GM12865 (cell line): ENCODE results near the gene UGP2.
A peak's percentile ranks its signal among the peaks of the same experiment; 100 is the strongest.

ENCODE experiments used
- DNase-seq: peaks from one replicate; pipeline ENCODE4 v3.0.0; 2010; ENCODE audit warnings: low read depth
- H3K4me3 ChIP-seq: 2 replicates; pipeline ENCODE4 v1.5.1; 2011; ENCODE audit warnings: mild to moderate bottlenecking, low read depth, low read length, control low read depth
- TF ChIP-seq, protein P1 (sequence below): IDR thresholded peaks from 2 replicates; pipeline ENCODE4 v1.5.1; 2011; ENCODE audit warnings: low read length, control low read depth, low read depth, inconsistent platforms; ENCODE audit not compliant: insufficient read depth; ENCODE audit errors: missing control alignments

The UGP2 gene

DNA sequence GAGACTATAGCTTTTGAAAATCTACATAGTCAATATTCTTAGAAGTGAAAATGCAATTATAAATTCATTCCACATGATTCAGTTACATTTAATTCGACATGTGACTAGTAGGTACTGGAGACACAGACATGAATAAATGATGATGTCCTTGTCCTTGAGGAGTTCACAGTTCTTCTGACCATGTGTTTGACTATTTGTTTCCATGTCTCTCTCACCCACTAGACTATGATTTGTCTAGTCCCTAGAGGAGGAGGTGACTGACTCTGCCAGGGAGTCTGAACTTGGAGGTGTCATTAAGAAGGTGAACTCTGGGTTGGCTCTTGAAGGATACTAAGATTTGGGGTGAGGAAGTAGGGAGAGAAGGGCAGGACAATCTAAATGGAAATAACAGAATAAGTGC, 20.7 kb upstream of the UGP2 start:
- DNase-seq, result no peak
- TF ChIP-seq, protein P1, sequence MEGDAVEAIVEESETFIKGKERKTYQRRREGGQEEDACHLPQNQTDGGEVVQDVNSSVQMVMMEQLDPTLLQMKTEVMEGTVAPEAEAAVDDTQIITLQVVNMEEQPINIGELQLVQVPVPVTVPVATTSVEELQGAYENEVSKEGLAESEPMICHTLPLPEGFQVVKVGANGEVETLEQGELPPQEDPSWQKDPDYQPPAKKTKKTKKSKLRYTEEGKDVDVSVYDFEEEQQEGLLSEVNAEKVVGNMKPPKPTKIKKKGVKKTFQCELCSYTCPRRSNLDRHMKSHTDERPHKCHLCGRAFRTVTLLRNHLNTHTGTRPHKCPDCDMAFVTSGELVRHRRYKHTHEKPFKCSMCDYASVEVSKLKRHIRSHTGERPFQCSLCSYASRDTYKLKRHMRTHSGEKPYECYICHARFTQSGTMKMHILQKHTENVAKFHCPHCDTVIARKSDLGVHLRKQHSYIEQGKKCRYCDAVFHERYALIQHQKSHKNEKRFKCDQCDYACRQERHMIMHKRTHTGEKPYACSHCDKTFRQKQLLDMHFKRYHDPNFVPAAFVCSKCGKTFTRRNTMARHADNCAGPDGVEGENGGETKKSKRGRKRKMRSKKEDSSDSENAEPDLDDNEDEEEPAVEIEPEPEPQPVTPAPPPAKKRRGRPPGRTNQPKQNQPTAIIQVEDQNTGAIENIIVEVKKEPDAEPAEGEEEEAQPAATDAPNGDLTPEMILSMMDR, result no peak
- H3K4me3 ChIP-seq, result no peak overlapping the region

DNA sequence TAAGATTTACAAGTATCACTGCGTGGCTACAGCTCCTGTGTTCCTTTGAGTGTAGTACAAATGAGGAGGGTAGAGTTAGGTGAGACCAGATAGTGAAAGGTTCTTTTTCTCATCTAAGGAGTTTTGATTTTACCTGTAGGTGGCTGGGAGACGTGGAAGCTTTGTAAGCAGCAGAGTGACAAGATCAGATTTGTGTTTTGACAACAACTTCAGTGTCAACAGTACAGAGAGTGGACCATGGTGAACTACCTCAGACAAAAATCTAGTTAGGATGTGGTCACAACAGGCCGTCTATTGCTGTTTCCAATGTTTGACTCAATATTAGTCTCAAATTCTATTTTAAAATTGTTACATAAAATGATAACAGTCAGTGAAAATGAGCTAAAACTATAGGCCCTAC, 20.3 kb upstream of the UGP2 start:
- TF ChIP-seq, protein P1, result no peak

DNA sequence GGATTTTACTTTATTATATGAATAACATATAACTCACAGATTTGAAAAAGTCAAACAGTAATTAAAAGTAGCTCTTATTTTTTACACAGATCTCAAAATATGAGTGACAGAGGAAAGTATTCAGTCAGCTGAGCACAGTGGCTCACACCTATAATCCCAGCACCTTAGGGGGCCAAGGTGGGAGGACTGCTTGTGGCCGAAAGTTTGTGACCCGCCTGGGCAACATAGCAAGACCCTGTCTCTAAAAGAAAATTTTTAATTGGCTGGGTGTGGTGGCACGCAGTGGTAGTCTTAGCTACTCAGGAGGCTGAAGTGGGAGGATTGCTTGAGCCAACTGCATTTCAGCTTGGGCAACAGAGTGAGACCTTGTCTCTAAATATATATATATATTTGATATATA, 19.2 kb upstream of the UGP2 start:
- TF ChIP-seq, protein P1, result no peak
- DNase-seq, result no peak
- H3K4me3 ChIP-seq, result no peak overlapping the region

More for the DNA sequence above, 20.3 kb upstream of the UGP2 start:
- H3K4me3 ChIP-seq, result no peak overlapping the region
- DNase-seq, result no peak

DNA sequence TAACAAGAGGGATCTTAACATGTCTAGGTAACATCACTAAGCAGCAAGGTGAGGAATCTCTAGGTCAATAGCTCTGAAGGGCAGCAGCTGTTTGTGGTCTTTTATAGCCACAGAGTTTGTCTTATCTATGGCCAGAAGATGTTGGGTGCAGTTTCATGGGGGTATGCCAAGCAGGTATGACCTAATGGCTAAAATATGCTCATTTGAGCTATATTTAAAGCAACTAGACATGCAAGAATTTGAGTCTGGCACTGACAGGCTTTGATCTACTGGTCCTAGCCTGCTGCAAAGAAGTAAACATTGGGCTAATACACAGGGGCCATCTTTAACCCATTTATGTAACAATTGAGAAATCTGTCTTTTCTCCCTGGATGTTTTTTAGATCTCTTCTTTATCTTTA, 13.9 kb upstream of the UGP2 start:
- DNase-seq, result peak; percentile 15
- no peak overlapping the region for H3K4me3 ChIP-seq
- TF ChIP-seq, protein P1, result no peak

DNA sequence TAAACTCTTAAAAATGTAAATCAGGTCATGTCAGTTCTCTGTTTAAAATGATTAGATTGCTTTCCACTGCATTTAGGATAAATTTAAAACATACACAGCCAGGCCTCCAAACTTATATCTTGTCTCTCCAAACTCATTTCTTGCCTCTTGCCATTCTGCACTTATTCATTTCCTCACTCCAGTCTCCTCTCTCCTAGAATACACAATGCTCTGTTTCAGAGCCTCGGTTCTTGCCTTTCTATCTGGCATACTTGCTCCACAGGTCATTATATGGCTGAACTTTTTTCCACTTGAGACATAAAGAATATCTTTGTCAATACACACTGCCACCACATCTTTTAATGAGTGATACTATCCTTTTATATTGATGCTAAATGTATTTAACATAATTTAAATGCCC, 10.5 kb upstream of the UGP2 start:
- TF ChIP-seq, protein P1, result no peak
- no peak for DNase-seq
- H3K4me3 ChIP-seq, result no peak overlapping the region

DNA sequence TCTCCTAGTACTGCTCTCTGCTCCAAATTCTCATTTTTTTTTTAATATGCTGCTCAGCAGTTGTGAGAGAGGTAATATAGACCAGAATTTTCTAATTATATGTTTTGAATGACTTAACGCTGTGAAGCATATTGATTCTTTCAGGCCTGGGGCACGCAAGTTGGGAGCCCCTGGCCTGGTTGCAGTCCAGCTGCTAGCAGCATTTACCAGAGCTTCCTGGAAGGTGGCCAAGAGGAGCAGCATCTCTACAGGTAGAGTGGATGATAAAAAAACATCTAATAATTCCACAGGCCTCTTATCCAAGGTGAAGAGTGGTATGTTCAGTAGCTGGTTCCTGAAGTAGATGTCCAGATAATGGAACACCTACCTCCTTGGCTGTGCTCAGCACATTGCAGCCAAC, 7.3 kb upstream of the UGP2 start:
- H3K4me3 ChIP-seq, result no peak overlapping the region
- TF ChIP-seq, protein P1, result no peak
- no peak for DNase-seq

DNA sequence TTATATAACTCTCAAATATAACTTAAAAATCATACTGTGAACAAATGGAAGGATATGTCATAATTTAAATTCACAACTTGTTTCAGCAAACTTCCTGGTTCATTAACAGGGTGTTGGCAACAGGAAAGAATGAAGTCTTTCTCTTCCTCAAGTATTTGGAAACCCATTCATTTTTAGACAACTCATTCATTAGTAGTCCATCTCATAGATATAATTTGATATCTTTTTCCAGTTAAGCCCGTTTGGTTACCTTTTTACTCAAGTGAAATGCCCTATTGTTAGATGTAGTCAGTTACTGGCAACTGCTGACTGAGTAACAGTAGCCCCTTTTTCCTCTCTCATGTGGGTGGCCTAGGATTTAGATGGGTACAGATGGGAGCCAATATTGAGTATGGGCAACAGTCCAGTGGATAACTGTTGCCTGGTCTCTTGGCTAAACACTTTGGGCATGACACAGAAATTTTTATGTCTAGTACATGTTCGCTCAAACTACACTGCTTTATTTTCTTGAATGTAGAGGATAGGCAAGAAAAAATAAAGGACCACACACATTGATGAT, 4.6 kb upstream of the UGP2 start:
- TF ChIP-seq, protein P1, result no peak
- H3K4me3 ChIP-seq, result no peak overlapping the region
- no peak for DNase-seq
